OCI-LY1 (cell line): Measurements from ENCODE around the gene TBC1D8.

Experiments used
- EZH2 ChIP-seq: fragments of 200-600 bp; sonication (generic), shearing (Covaris generic); IDR thresholded peaks from 2 replicates; pipeline ENCODE4 v1.8.0; 2017; ENCODE audit warnings: borderline replicate concordance, mixed run types, mild to moderate bottlenecking, antibody characterized with exemption, low read length, moderate library complexity, mixed read lengths
- TF ChIP-seq, protein P1 (sequence below): fragments of 200-600 bp; sonication (generic), shearing (Covaris generic); IDR thresholded peaks from 2 replicates; pipeline ENCODE4 v1.5.1; 2017; ENCODE audit warnings: mild to moderate bottlenecking, antibody characterized with exemption, low read length, moderate library complexity, mixed read lengths

DNA sequence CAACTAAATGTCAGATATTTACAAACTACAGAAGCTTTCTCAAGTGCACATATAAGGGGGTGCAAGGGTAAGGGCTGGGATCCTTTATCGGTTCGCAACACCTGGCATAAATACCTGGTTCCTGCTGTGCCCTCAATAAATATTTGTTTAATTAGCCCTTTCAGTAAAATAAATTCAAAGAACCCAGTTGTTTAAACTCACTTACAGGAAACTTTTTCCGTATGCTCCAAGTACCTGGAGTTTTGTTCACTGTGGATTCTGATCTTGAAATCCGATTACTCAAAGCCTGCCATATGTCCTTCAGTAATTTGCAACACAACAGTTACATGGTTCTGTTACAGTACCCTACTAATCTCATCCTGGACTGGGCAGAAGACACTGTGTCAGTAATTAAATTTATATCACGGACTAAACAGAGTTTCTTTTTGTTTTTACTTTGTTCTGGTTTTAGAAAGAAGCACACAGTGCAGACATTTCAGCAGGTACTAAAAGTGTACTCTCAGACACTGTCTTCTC lies 36.9 kb downstream of the TBC1D8 start:
- TF ChIP-seq, protein P1, sequence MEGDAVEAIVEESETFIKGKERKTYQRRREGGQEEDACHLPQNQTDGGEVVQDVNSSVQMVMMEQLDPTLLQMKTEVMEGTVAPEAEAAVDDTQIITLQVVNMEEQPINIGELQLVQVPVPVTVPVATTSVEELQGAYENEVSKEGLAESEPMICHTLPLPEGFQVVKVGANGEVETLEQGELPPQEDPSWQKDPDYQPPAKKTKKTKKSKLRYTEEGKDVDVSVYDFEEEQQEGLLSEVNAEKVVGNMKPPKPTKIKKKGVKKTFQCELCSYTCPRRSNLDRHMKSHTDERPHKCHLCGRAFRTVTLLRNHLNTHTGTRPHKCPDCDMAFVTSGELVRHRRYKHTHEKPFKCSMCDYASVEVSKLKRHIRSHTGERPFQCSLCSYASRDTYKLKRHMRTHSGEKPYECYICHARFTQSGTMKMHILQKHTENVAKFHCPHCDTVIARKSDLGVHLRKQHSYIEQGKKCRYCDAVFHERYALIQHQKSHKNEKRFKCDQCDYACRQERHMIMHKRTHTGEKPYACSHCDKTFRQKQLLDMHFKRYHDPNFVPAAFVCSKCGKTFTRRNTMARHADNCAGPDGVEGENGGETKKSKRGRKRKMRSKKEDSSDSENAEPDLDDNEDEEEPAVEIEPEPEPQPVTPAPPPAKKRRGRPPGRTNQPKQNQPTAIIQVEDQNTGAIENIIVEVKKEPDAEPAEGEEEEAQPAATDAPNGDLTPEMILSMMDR = no peak
- no peak for TF ChIP-seq EZH2
